SIG-M5 (cell line): Measurements from ENCODE around the gene FILIP1L.

Source experiments
- DNase-seq: peaks from one replicate; lab custom pipeline; 2025; lab: John Stamatoyannopoulos, UW

FILIP1L gene

GRCh38 chr3:99923873-99924272 lies 190.4 kb downstream of the FILIP1L start:
- no peak for DNase-seq

DNA sequence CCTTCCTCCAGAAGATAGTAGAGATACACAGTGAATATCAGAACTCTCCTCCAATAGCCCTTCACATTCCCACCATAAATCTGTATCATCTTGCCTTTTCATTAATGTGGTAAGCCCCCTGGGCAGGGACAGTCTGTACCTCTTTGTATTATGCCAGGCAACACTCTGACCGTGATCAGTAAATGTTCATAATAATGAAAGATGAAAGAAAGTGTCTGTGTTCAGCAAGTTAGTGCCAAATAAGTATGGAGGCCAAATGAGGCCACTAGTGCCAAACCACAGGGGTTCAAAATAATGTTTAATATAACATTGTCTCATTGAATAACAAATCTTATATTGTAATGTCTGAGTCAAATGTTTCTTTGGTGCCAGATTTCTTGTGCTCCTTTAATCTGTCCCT lies 192.3 kb downstream of the FILIP1L start:
- DNase-seq: no peak

- DNase-seq: no peak
Measured at GRCh38 chr3:99921377-99921695, 193.0 kb downstream of the FILIP1L start.

DNA sequence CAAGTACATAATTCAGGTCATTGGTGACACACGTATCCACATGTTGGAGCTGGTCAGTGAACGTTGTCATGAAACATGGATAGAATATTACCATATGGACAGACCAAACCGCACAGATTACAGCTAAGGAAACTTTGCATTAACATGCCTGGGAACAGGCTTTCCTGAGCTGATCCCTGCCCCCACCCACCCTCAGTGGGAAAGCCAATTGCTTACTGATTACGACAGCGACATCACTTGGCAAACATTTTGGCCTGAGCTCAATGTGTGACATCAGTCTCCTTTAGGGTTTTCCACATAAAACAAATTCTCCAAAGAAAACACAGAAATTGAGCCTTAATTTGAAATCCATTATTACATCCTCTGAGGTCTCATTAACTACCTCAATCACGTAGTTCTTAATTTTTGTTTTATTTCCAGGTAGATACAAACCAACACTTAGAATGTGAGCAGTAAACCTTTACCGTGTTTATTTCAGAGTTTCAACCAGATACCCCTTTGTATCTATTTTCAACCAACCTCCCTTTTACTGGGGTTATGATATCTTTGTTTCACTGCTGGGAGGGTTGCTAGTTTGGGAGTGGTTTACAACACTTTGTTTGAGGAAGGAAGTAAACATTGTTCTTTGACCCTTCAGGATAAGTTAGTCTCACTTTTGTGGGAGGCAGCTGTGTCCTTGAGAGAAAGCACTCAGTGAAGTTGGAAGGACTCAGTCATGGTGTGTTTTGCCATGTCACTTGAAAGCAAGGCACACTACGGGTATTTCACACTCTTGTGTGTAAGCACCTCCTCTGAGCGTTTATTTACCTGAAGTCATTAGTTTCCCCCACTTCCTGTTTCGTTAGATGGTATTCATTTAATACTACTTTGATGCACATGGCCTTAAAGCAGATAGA lies 193.6 kb downstream of the FILIP1L start:
- DNase-seq: no peak

GRCh38 chr3:99919694-99920093 lies 194.6 kb downstream of the FILIP1L start:
- DNase-seq: no peak

GRCh38 chr3:99918715-99919114 lies 195.6 kb downstream of the FILIP1L start:
- no peak for DNase-seq

- no peak for DNase-seq
Measured at GRCh38 chr3:99915906-99916432, 198.3 kb downstream of the FILIP1L start.

DNA sequence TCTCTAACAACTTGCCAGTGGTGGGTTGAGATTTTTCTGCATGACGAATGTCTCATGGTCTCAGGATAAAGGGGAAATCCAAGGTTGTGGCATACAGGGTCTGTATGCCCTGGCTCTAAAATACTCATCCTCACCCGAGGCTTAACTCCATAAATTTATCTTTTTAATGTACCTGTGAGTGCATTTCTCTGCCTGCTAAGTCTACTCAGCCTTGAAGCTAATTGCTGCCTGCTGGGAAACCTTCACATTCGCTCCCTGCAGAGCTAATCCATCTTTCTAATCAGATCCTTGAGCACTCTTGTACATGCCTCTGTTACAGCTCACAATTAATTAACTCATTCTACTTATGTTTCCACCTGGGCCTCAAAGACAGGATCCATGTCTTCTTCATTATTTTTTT lies 202.9 kb downstream of the FILIP1L start:
- no peak for DNase-seq

- DNase-seq: no peak
Measured at GRCh38 chr3:99910752-99911290, 203.5 kb downstream of the FILIP1L start.

- no peak for DNase-seq
Measured at GRCh38 chr3:99909714-99910495, 204.4 kb downstream of the FILIP1L start.

- no peak for DNase-seq
Measured at GRCh38 chr3:99907959-99908544, 206.2 kb downstream of the FILIP1L start.

DNA sequence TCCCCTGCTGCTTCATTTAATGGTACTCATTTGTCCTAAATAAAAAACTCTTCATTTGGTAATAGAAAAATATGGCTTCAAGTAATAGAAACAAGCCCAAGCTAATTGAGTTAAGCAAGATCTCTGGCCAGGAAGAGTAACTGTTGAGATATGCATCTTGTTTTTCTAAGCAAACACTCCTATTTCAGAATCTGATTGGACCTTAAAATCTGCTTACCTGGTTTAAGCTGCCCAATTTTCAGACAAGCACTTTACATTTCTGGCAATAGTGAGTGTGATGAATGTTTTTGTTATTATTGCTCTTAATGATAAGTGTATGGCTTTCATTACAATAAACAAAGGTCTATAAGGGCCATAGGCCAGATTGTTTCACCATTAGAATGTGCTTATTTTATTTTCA lies 210.4 kb downstream of the FILIP1L start:
- no peak for DNase-seq

DNA sequence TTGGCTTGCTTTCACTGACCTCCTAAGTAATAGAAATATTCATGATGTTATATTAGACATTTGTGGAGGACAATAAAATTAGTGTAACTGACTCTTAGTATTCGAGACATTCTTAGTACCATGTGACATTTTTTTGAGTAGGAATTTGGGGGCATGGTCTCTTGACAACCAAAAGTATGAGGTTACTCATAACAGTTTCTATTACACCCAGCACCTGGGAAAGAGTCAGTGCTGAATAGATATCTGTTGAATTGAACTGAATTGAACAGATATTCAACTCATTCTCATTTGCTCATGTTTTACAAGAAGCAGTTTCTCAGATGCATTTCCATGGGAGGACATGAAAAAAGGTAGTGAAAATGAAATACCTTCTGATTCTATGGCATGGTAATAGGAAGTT lies 212.2 kb downstream of the FILIP1L start:
- DNase-seq: no peak

GRCh38 chr3:99901200-99901926 lies 212.9 kb downstream of the FILIP1L start:
- DNase-seq: no peak

- no peak for DNase-seq
Measured at GRCh38 chr3:99900248-99900647, 214.1 kb downstream of the FILIP1L start.

DNA sequence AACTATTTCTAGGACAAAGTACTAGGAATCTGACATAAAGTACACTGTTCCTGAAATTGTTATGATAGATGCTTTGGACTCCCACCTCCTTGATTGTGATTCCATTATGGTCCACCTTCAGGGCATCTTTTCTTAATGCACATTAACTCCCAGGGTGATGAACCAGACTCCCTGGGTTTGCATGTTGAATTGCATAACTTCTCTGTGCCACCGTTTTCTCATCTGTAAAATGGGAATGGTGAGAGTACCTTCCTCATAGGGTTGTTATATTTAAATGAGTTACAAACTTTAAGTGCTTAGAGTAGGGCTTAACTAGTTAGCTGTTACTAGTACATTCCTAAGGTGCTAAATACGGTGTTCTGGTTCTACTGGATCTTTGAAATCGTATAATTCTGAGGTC lies 214.7 kb downstream of the FILIP1L start:
- no peak for DNase-seq

- no peak for DNase-seq
Measured at GRCh38 chr3:99896482-99896881, 217.8 kb downstream of the FILIP1L start.

DNA sequence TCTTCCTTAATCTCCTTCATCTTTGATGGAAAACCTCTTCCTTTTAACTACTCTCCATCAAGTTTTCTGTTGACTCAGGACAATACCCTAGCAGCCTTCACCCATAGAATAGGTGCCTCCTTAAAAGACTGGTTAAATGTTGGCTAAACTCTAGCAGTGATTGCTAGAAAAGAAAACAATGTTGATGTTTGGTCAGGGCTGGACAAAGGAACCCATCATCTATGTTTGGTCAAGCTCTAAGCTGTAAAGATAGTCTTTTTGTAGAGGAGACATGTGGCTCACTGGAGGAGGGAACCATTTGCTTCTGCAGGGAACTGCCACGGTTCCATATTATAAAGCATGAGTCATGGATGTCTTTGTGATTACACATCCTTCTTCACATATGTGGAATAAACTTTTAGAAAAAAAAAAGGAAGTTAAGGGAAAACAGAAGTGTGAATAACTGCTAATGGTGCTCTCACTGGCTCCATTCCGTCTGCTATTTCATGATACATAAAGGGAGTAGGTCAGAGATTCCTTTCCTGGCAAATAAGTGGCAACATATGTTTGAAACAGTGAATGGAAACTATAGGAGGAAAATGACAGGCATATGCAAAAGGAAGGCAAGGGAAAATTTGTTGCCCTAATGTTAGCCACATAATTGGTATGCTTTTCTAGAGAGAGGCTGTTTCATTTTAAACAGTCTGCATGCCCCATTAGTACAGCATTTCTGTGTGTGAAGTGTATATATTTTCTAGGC lies 218.4 kb downstream of the FILIP1L start:
- DNase-seq: peak; percentile 91

GRCh38 chr3:99895131-99895696 lies 219.1 kb downstream of the FILIP1L start:
- no peak for DNase-seq

GRCh38 chr3:99892332-99892731 lies 222.0 kb downstream of the FILIP1L start:
- no peak for DNase-seq
